NT2/D1 (cell line): ENCODE results near the gene CNOT4.
"Not testable (repeated sequence)": the region's sequence is repeated elsewhere in the genome, so short reads cannot be mapped to it uniquely, and the experiment has no call there.

Experiments used
- DNase-seq: peaks from one replicate; pipeline ENCODE4 v3.0.0-alpha.2; 2011; ENCODE audit warnings: low read depth, low spot score
- H3K27me3 ChIP-seq: 2 replicates; pipeline ENCODE4 v1.6.0; 2011; ENCODE audit warnings: mild to moderate bottlenecking; ENCODE audit not compliant: insufficient read length, insufficient read depth
- H3K36me3 ChIP-seq: 2 replicates; pipeline ENCODE4 v1.6.1; 2011; ENCODE audit warnings: mild to moderate bottlenecking, low read length, mixed read lengths; ENCODE audit not compliant: insufficient read depth, insufficient read length
- H3K4me1 ChIP-seq: 2 replicates; pipeline ENCODE4 v1.5.1; 2011; ENCODE audit not compliant: insufficient read depth, insufficient read length
- H3K4me3 ChIP-seq: 2 replicates; pipeline ENCODE4 v1.5.1; 2011; ENCODE audit warnings: low read depth; ENCODE audit not compliant: insufficient read length
- H3K9ac ChIP-seq: 2 replicates; pipeline ENCODE4 v1.6.0; 2011; ENCODE audit warnings: low read depth; ENCODE audit not compliant: insufficient read length
- H3K9me3 ChIP-seq: 2 replicates; pipeline ENCODE4 v1.5.1; 2011; ENCODE audit warnings: mild to moderate bottlenecking, low read length; ENCODE audit not compliant: insufficient read depth
- SUZ12 ChIP-seq: IDR thresholded peaks from 2 replicates; pipeline ENCODE4 v1.6.1; 2011; ENCODE audit not compliant: insufficient read length, insufficient read depth; ENCODE audit errors: extremely low read depth
- YY1 ChIP-seq: IDR thresholded peaks from 2 replicates; pipeline ENCODE4 v1.6.1; 2011; ENCODE audit not compliant: insufficient read length, insufficient read depth
- ZNF274 ChIP-seq: IDR thresholded peaks from 2 replicates; pipeline ENCODE4 v1.6.1; 2011; ENCODE audit warnings: mild to moderate bottlenecking, low read depth, low read length

The CNOT4 gene

DNA sequence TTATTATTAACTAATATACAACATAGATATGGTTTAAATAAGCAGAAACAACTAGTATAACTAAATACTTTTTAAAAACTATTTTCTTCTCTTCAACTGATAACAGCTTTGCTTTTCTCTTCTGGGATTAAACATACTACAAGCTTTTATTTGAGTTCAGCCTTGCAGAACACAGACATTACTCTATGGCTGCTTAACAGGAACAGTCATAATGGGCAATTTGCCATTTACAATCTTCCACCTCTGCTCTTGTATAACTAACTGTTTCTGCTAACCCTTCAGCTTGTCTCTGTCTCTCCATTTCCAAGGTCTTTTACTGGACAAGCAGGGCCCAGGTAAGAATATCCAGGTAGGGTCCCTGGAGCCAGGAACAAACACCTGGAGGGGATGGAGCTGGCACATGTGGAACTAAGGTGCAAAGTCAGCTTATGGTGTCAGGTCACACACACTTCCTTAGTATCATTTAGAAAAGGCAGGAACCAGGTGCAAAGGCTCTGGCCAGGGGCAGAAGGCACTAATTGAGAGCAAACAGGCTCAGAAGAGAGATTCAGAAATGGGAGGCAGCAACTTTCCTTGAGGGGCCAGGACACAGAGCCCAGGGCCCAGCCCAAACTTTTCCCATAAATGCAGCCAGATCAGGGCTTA, 183.1 kb downstream of the CNOT4 start:
- H3K36me3 ChIP-seq, result no peaks in the 10 kb centered on the region
- H3K9me3 ChIP-seq, result peaks cover 21% of the 10 kb centered on the region; the same call in 1 of the 2 replicates
- no peaks in the 10 kb centered on the region for H3K4me1 ChIP-seq
- DNase-seq, result no peak
- no peaks in the 10 kb centered on the region for H3K27me3 ChIP-seq
- TF ChIP-seq SUZ12 (no peak), ZNF274 (no peak), YY1 (no peak)
- H3K9ac ChIP-seq, result no peak overlapping the region
- no peak overlapping the region for H3K4me3 ChIP-seq

DNA sequence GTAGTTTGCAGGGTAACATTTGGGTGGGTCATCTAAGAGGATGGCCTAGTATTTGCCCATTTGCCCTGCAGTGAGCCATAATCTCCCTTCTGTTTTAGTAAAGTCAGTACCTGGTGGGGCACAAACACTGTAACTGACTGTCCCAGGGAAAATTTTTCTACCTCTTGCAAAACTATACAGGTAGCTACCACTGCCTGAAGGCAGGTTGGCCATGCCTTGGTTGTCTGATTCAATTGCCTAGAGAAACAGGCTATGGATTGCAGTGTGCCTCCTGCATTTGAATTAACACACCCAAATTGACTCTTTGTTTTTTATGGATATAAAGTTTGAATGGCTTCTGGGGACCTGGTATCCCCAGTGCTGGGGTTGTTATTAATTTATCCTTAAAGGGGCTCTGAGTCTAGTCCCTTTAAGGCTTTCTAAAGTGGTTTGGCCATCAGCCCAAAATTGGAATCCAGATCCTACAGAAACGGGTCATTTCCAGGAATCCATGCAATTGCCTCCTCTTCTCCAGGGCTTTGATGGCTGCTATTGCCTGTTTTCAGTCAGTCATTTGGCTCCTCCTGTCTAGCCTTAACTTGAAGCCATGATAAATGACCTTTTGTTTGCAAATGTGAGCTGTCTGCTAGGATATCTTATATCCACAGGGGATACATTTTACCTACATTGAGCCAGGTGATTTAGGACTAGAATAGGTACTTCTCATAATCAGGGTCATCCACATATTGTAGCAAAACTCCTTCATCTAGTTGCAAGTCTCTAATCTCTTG, 187.1 kb downstream of the CNOT4 start:
- H3K4me3 ChIP-seq, result no peak overlapping the region
- no peaks in the 10 kb centered on the region for H3K27me3 ChIP-seq
- no peaks in the 10 kb centered on the region for H3K36me3 ChIP-seq
- H3K9ac ChIP-seq, result no peak overlapping the region
- no peaks in the 10 kb centered on the region for H3K4me1 ChIP-seq
- no peak for TF ChIP-seq ZNF274
- no peak for TF ChIP-seq SUZ12
- no peak for TF ChIP-seq YY1
- DNase-seq, result no peak
- H3K9me3 ChIP-seq, result peaks cover 21% of the 10 kb centered on the region; the same call in 1 of the 2 replicates

DNA sequence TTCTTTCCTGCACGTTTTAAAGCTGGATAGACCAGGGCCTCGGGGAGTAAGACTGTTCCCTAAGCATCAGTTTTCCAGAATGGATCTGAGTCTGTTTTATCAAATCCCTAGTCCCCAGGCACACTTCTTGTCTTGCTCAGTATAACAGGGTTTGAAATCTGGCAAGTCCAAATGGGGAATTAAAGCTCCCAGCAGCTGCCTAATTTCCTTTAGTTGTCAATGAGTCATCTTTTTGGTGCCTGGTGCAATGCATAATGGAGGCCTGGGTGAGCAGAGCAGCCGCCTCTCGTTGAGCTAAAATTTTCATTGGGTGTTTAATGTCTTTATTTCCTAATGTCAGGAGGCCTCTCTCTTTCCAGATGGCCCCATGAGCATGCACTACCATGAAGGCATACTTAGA, 188.3 kb downstream of the CNOT4 start:
- no peaks in the 10 kb centered on the region for H3K27me3 ChIP-seq
- H3K4me3 ChIP-seq, result no peak overlapping the region
- no peak overlapping the region for H3K9ac ChIP-seq
- H3K4me1 ChIP-seq, result no peaks in the 10 kb centered on the region
- H3K36me3 ChIP-seq, result no peaks in the 10 kb centered on the region
- peaks cover 21% of the 10 kb centered on the region; the same call in 1 of the 2 replicates for H3K9me3 ChIP-seq
- no peak for TF ChIP-seq SUZ12
- no peak for TF ChIP-seq ZNF274
- no peak for TF ChIP-seq YY1
- DNase-seq, result no peak

DNA sequence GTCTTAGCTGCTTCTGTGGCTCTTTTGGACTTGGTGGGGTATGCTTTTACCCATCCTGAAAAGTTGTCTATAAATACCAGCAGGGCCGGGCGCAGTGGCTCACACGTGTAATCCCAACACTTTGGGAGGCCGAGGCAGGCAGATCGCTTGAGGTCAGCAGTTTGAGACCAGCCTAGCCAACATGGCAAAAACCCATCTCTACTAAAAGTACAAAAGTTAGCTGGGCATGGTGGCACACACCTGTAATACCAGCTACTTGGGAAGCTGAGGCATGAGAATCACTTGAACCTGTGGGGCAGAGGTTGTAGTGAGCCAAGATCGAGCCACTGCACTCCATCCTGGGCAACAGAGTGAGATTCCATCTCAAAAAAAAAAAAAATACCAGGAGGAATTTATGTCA, 188.9 kb downstream of the CNOT4 start:
- H3K27me3 ChIP-seq, H3K4me1 ChIP-seq, H3K4me3 ChIP-seq, DNase-seq, H3K36me3 ChIP-seq, H3K9ac ChIP-seq: not testable (repeated sequence)
- peaks cover 21% of the 10 kb centered on the region; the same call in 1 of the 2 replicates for H3K9me3 ChIP-seq

DNA sequence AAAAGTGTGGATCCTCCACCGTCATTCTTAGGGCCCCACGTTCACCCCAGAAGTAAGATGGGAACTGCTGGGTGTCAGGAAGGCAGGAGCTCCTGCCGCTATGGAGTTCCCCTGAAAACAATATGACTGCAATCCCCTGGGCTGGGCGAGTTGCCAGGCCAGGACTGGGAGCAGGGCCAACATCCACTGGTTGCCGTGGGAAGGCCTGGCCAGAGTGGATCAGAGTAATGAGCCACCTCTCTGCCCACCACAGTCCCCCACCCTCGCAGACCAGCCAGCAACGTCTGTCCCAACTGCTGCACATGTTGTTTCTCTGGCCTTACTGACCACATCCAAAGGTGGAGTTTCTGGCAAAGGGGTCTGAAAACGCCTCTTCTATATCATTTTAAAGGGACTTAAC, 189.6 kb downstream of the CNOT4 start:
- H3K4me1 ChIP-seq, result no peaks in the 10 kb centered on the region
- no peak for TF ChIP-seq SUZ12
- TF ChIP-seq YY1, result no peak
- no peak for TF ChIP-seq ZNF274
- no peaks in the 10 kb centered on the region for H3K36me3 ChIP-seq
- peaks cover 21% of the 10 kb centered on the region; the same call in 1 of the 2 replicates for H3K9me3 ChIP-seq
- no peak overlapping the region for H3K9ac ChIP-seq
- no peak for DNase-seq
- H3K27me3 ChIP-seq, result no peaks in the 10 kb centered on the region
- no peak overlapping the region for H3K4me3 ChIP-seq

DNA sequence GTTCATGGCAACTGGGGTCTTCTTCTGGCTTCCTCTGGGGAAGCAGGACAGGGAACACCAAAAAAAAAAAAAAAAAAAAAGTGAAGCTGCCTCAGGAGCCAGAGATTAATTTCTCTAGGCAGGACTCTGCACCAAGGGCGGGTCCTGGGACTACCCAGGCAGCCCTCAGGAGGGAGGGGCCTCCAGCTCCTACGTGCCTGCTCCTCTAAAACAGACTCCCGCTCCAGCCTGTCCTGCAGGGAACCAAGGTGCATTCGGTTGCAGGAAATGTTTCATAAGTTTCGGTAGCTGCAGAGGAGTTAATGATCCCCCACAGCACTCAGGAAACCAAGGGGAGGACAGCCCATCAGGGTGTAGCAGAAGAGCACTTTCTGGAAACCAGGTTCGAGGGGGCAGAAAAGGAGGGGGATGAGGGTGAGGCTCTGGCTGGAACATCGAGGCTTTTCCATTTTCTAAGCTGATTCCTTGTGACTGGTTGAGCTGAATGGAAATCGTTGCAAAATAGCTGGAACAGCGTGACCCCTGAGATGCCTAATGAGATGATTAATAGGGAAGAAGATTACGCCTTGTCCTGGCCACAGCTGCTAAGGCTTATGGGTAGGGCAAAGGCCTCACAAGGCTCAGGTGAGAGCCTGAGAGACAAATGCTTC, 192.1 kb downstream of the CNOT4 start:
- H3K4me1 ChIP-seq, result no peaks in the 10 kb centered on the region
- no peak for TF ChIP-seq SUZ12
- TF ChIP-seq YY1, result no peak
- no peak overlapping the region for H3K9ac ChIP-seq
- H3K27me3 ChIP-seq, result no peaks in the 10 kb centered on the region
- no peaks in the 10 kb centered on the region for H3K36me3 ChIP-seq
- H3K4me3 ChIP-seq, result no peak overlapping the region
- H3K9me3 ChIP-seq, result 0 out of 2 replicates have a peak, but pooled peaks cover under 1% of the 10 kb centered on the region
- no peak for DNase-seq

DNA sequence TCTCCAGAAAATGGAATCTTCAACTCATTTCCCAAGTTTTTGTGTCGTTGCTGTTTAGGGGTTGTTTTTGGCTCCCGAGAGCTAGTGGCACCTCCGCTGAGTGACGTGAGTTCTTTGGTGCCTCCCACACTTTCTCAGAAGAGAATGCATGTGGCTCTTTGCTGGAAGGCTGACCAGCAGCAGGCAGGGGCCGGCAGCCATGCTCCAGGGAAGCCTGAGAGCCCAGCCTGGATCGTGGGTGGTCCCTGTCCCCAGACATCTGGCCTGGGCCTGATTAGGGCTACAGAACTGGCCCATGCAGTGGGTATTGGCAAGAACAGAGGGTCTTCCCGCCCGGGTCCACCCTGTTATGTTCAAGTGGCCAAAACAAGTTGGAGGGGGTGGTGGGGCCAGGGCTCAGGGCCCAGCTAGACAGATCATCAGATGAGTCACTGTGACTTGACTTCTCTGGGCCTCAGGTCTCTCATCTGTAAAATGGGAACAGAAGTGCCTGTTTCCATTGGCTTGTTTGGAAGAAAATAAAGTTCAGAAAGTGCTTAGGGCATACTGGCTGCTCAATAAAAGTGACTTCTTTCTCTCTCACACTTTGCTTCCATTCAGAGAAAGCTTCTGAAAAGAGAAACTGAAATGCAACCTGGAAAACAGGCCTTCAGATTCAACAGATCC, 193.1 kb downstream of the CNOT4 start:
- no peaks in the 10 kb centered on the region for H3K27me3 ChIP-seq
- no peak for DNase-seq
- no peaks in the 10 kb centered on the region for H3K9me3 ChIP-seq
- no peak overlapping the region for H3K9ac ChIP-seq
- TF ChIP-seq ZNF274 (no peak), SUZ12 (no peak), YY1 (no peak)
- H3K4me3 ChIP-seq, result no peak overlapping the region
- H3K36me3 ChIP-seq, result no peaks in the 10 kb centered on the region
- no peaks in the 10 kb centered on the region for H3K4me1 ChIP-seq
